GM19043 (cell line): Measurements from ENCODE around the gene ZDHHC12.

Experiments
- ATAC-seq: cut with Tn5 transposase; IDR thresholded peaks from one replicate; pipeline ENCODE4 v1.9.1; 2021; ENCODE audit warnings: low read depth; ENCODE audit not compliant: unreplicated experiment

Gene ZDHHC12

DNA sequence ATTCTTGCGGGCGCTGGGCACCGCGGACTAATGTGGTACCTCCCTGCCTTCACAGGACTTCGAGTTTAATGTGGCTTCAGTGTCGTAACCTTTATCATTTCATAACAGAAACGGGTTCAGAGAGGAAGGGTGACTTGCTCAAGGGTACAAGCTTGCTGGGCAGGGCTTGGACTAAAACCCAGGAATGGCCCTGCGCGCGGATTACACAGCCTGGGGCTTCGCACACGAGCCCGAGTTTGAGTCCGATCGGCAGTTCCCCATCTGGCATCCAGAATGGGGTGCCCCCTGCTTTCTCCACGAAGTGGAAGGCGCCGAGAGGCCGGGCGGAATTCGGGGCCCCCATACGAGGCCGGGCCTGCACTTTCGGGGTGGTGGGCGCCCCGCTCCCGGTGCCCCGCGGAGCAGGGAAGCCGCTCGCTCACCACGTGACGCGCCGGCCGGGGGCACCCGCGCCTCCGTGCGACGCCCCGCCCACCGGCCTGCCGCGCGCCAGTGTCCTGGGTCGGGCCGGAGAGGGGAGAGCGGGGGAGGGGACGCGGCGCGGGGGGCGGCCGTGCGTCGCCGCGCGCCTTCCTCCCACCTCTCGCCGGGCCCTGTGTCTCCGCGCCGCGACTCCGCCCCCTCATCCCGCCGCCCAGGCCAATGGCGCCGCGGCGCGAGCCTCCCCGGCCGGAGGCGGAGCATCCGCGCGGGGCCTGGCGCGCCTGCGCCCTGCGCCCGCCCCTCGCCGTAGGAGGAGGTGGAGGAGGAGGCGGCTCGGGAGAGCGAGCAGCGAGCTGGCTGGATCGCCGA is 35.2 kb downstream of the ZDHHC12 start, which contains the start of gene SET:
Gene SET (plus strand): TSS at position 722 of the 792 bp plus-strand sequence. CDS start 361 bp downstream, outside the sequence.
- peak; percentile 65 for ATAC-seq

DNA sequence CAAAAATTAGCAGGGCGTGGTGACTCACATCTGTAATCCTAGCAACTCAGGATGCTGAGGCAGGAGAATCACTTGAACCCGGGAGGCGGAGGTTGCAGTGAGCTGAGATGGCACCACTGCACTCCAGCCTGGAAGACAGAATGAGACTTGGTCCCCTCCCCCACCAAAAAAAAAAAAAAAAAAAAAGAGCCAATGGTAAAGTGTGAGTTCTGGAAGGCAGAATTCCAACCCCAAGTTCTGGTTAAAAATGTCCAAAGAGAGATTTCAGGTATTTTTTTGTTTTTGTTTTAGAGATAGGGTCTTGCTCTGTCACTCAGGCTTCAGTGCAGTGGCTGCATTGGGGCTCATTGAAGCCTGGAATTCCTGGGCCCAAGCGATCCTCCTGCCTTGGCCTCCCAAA is 36.5 kb downstream of the ZDHHC12 start:
- ATAC-seq: no peak

DNA sequence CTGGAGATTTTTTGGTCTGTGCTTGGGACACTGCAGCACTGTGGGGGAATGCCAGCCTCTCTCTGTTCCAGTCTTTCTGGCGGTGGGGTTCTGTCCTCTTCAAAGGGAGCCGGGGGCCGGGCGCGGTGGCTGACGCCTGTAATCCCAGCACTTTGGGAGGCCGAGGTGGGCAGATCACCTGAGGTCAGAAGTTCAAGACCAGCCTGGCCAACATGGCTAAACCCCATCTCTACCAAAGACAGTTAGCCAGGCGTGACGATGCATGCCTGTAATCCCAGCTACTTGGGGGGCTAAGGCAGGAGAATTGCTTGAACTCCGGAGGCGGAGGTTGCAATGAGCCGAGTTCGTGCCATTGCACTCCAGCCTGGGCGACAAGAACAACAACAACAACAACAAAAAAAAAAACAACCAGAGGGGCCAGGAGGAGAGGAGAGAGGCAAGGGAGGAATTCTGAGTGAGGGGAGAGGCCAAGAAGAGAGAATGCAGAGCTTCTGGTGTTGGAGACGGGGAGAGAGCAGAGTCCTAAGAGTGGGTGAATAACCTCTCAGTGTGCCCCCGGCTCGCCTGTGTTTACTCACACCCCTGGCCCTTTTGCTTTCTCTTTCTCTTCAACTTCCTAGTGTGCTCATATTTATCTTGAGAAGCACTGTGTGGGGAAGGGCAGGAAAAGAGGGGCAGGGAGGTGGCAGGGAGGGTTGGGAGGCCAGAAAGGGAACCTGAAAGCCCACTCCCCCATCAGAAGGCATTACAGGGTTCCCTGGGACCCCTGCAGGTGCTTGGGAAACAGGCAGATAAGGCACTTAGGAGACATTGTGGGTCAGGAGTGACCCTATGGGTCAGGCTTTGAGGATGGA is 38.1 kb downstream of the ZDHHC12 start:
- no peak for ATAC-seq

DNA sequence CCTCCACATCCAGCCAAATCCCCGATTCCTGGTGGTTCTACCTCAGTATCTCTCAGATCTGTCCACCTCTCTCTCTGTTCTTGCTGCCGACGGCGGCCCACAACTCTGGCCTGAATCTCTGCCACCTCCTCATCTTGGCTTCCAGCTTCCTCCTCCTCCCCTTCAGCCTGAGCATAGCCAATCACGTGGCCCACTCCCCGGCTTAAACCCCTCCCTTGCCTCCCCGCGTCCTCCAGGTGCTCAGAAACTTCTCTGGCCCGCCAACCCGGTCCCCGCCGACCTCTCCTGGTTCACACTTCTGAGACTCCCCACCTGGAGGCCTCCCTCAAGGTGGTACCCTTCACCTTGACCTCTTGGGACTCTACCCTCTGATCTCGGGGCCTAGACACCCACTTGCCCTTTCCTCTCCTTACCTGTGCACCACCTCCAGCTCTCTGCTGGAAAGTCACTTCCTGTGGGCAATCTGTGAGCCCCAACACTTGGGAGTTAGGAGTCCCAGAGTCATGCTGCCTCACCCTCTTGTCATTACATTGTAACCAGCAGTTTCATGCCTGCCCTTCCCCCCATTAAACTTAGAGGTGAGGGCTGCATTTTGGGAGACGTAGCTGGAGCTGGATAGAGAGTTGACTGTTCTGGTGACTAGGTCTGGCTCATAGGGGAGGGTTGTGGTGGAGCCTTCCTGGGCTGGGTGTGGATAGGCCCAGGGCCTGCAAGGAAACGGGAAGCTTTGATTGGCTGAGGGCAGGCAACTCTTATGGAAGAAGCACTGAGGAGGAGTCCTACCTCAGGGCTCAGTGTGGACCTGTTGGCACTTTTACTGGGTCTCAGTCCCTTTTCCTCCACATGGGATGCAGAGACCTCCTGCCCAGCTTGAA is 39.4 kb downstream of the ZDHHC12 start:
- no peak for ATAC-seq

DNA sequence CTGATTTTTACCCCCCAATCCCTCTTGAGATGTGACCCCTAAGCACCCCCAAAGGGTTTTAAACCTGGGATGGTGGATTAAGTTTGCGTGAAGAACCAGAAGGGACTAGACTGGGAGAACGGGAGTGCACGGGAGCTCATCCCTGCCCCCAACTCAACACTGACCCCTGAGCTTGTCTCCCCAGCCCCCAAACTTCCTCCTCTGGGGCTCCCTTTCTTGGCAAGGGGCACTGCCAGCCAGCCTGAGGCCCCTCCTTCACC is 39.9 kb downstream of the ZDHHC12 start:
- no peak for ATAC-seq

DNA sequence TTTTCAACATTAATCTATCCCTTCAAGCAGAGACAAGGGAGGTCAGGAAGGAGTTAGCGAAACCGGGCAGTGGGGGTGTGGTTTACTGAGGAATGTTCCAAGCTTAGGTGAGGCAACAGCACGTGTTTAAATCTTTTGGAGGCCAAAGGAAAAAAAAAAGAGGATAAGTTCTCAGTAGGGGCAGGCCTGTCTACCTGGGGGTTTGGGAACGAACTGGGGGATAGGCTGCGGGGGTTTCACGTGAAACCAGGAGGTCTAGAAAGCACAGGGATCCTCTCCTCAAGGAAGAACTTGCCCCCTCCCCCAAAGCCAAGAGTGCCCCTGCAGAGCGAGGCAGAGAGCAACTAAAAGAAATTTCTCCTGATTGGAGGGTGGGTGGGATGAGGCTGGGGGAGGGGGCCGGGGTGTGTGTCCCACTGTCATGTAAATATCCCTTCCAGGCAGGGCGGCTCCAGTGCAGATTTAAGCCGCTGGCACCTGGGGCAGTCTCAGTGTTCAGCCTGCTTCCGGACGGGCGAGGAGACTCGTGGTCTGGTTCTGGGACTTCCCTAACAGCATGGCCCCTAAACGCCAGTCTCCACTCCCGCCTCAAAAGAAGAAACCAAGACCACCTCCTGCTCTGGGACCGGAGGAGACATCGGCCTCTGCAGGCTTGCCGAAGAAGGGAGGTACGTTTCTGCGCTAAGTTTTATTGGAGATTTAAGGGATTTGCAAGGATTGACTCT is 40.4 kb downstream of the ZDHHC12 start:
- no peak for ATAC-seq

DNA sequence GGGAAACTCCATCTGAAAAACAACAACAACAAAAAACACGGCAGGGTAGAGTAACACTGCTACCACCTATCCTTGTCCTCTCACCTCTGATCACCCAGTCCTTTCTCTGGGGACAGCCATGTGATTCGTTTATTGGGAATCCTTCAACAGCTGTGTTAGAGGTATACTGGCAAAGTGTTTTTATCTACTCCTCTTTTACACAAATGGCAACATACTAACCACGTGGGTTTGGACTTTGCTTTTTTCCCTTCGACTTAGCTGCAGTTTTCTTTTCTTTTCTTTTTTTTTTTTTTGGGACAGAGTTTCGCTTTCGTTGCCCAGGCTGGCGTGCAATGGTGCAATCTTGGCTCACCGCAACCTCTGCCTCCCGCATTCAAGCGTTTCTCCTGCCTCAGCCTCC is 46.1 kb downstream of the ZDHHC12 start:
- ATAC-seq: no peak

DNA sequence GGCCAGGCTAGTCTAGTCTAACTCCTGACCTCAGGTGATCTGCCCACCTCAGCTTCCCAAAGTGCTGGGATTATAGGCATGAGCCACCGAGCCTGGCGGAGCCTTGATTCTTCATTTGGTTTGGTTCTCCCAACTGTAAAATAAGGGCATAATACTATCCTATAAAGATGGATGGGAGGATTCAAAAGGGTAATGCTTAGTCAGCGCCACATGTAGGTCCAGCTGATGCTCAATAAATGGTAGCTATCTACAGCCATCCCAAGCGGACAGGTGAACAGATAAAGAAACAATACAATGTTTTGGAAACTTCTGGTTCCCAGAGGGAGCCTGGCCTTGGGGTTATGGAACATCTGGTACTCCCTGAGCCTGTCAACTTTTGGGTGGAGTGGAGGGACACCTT is 48.5 kb downstream of the ZDHHC12 start:
- ATAC-seq: no peak
